ENCODE measurements around the gene PARD3.

PARD3 gene

GRCh38 chr10:34223658-34224057 lies 591.4 kb downstream of the PARD3 start:
- no peak for DNase-seq (ENCODE audit: low read depth in 2 of 2)

GRCh38 chr10:34222359-34222758 lies 592.7 kb downstream of the PARD3 start:
- no peak for DNase-seq (ENCODE audit: low read depth in 2 of 2)

GRCh38 chr10:34219753-34220548 lies 595.1 kb downstream of the PARD3 start:
- DNase-seq (ENCODE audit: low read depth in 2 of 2), result no peak

- no peak for DNase-seq (ENCODE audit: low read depth in 2 of 2)
Measured at GRCh38 chr10:34217524-34217923, 597.6 kb downstream of the PARD3 start.

GRCh38 chr10:34216348-34216945 lies 598.6 kb downstream of the PARD3 start:
- DNase-seq (ENCODE audit: low read depth in 2 of 2), result no peak

GRCh38 chr10:34213805-34214197 lies 601.3 kb downstream of the PARD3 start:
- no peak for DNase-seq (ENCODE audit: low read depth in 2 of 2)

- DNase-seq (ENCODE audit: low read depth in 2 of 2), result no peak
Measured at GRCh38 chr10:34213193-34213804, 601.8 kb downstream of the PARD3 start.

GRCh38 chr10:34207343-34207742 lies 607.8 kb downstream of the PARD3 start:
- DNase-seq (ENCODE audit: low read depth in 2 of 2), result no peak

- DNase-seq (ENCODE audit: low read depth in 2 of 2), result no peak
Measured at GRCh38 chr10:34206935-34207268, 608.2 kb downstream of the PARD3 start.

- no peak for DNase-seq (ENCODE audit: low read depth in 2 of 2)
Measured at GRCh38 chr10:34206078-34206934, 608.8 kb downstream of the PARD3 start.

GRCh38 chr10:34205452-34205851 lies 609.6 kb downstream of the PARD3 start:
- no peak for DNase-seq (ENCODE audit: low read depth in 2 of 2)

- DNase-seq (ENCODE audit: low read depth in 2 of 2), result no peak
Measured at GRCh38 chr10:34203966-34204630, 611.0 kb downstream of the PARD3 start.

GRCh38 chr10:34200355-34200901 lies 614.7 kb downstream of the PARD3 start:
- DNase-seq (ENCODE audit: low read depth in 2 of 2), result no peak

- DNase-seq (ENCODE audit: low read depth in 2 of 2), result no peak
Measured at GRCh38 chr10:34198953-34199352, 616.1 kb downstream of the PARD3 start.

- no peak for DNase-seq (ENCODE audit: low read depth in 2 of 2)
Measured at GRCh38 chr10:34196058-34196433, 619.0 kb downstream of the PARD3 start.

- DNase-seq (ENCODE audit: low read depth in 2 of 2), result no peak
Measured at GRCh38 chr10:34195364-34196057, 619.6 kb downstream of the PARD3 start.

GRCh38 chr10:34193931-34194626 lies 621.0 kb downstream of the PARD3 start:
- DNase-seq (ENCODE audit: low read depth in 2 of 2), result no peak

- DNase-seq (ENCODE audit: low read depth in 2 of 2), result no peak
Measured at GRCh38 chr10:34192646-34193045, 622.5 kb downstream of the PARD3 start.

- no peak for DNase-seq (ENCODE audit: low read depth in 2 of 2)
Measured at GRCh38 chr10:34191406-34191805, 623.7 kb downstream of the PARD3 start.

GRCh38 chr10:34190580-34190979 lies 624.5 kb downstream of the PARD3 start:
- DNase-seq (ENCODE audit: low read depth in 2 of 2), result no peak

All from fibroblast of skin of left biceps (primary cell).